ENCODE results near the gene CD33.
"Not testable (repeated sequence)": the region's sequence is repeated elsewhere in the genome, so short reads cannot be mapped to it uniquely, and the experiment has no call there.

The CD33 gene

DNA sequence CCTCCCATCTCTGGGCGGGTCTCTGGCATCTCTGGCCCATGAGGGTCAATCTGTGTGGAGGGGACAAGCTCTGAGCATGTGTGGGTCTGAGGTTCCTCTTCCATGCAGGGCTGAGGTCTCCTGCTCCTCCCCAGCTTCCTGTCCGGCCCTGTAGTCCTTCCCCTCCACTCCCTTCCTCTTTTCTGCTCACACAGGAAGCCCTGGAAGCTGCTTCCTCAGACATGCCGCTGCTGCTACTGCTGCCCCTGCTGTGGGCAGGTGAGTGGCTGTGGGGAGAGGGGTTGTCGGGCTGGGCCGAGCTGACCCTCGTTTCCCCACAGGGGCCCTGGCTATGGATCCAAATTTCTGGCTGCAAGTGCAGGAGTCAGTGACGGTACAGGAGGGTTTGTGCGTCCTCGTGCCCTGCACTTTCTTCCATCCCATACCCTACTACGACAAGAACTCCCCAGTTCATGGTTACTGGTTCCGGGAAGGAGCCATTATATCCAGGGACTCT lies at the start of gene CD33:
Gene CD33, plus strand, starts transcription at position 183 of the 496 bp plus-strand sequence. Its CDS starts 39 bp downstream, at position 222.
- not testable (repeated sequence) for H3K9me3 ChIP-seq (ENCODE audit: insufficient read depth, low read depth, low read length); H3F3A ChIP-seq (ENCODE audit: low read depth); H3K36me3 ChIP-seq (ENCODE audit: insufficient read depth, low read length); H3K79me2 ChIP-seq (ENCODE audit: insufficient read depth, low read length); H3K9me2 ChIP-seq (replicated peaks; ENCODE audit: low read depth, low read length); H3K9ac ChIP-seq (ENCODE audit: low read depth, low read length, poor library complexity, severe bottlenecking); H4K20me1 ChIP-seq (ENCODE audit: insufficient read depth, low read length, poor library complexity, severe bottlenecking); H3K4me3 ChIP-seq (ENCODE audit: low read length, poor library complexity, severe bottlenecking); H3K27me3 ChIP-seq (ENCODE audit: insufficient read depth, low read length, poor library complexity, severe bottlenecking)
- peaks cover 14% of the 10 kb centered on the region for H3K4me1 ChIP-seq (ENCODE audit: insufficient read depth, low read length, poor library complexity, severe bottlenecking)
- H3K4me2 ChIP-seq (ENCODE audit: low read depth, low read length, poor library complexity, severe bottlenecking), result peak within 1 kb of the TSS; percentile 15
- 0 out of 2 replicates have a peak within 1 kb of the TSS, but pooled peaks have one; percentile 33 for H2AFZ ChIP-seq (ENCODE audit: low read length)

DNA sequence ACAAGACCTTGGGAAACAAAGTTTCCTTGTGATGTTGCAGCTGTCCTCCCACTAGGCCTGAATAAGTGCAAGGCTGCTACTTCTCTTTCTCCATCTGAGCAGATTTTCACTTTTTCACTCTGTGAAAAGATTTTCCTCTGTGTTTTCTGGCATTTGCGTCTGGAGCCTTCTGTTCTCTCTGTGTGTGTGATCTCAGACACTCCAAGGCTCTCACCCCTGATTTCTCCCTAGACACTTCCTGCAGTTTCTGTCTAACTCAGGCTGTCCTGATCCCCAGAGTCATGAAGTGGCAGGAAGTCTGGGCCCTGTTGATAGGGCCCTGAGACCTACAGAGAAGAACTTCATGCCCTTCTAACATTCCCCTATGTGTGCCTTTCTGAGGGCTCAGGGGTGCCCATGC lies 45.6 kb upstream of the CD33 start:
- Histone ChIP-seq H3K4me1 (ENCODE audit: insufficient read depth, low read length, poor library complexity, severe bottlenecking) (no peaks in the 10 kb centered on the region), H3K9ac (ENCODE audit: low read depth, low read length, poor library complexity, severe bottlenecking) (no peak overlapping the region), H3K4me3 (ENCODE audit: low read length, poor library complexity, severe bottlenecking) (no peak overlapping the region), H2AFZ (ENCODE audit: low read length) (no peak overlapping the region), H3K36me3 (ENCODE audit: insufficient read depth, low read length) (no peaks in the 10 kb centered on the region), H3K9me3 (ENCODE audit: insufficient read depth, low read depth, low read length) (no peaks in the 10 kb centered on the region), H4K20me1 (ENCODE audit: insufficient read depth, low read length, poor library complexity, severe bottlenecking) (no peaks in the 10 kb centered on the region), H3K9me2 (replicated peaks; ENCODE audit: low read depth, low read length) (no peaks in the 10 kb centered on the region), H3K79me2 (ENCODE audit: insufficient read depth, low read length) (no peaks in the 10 kb centered on the region), H3F3A (ENCODE audit: low read depth) (no peaks in the 10 kb centered on the region), H3K4me2 (ENCODE audit: low read depth, low read length, poor library complexity, severe bottlenecking) (no peak overlapping the region), H3K27me3 (ENCODE audit: insufficient read depth, low read length, poor library complexity, severe bottlenecking) (no peaks in the 10 kb centered on the region)
- no peak for TF ChIP-seq EZH2phosphoT487 (IDR thresholded peaks at IDR 0.05; ENCODE audit: borderline replicate concordance)
- TF ChIP-seq, protein P1, sequence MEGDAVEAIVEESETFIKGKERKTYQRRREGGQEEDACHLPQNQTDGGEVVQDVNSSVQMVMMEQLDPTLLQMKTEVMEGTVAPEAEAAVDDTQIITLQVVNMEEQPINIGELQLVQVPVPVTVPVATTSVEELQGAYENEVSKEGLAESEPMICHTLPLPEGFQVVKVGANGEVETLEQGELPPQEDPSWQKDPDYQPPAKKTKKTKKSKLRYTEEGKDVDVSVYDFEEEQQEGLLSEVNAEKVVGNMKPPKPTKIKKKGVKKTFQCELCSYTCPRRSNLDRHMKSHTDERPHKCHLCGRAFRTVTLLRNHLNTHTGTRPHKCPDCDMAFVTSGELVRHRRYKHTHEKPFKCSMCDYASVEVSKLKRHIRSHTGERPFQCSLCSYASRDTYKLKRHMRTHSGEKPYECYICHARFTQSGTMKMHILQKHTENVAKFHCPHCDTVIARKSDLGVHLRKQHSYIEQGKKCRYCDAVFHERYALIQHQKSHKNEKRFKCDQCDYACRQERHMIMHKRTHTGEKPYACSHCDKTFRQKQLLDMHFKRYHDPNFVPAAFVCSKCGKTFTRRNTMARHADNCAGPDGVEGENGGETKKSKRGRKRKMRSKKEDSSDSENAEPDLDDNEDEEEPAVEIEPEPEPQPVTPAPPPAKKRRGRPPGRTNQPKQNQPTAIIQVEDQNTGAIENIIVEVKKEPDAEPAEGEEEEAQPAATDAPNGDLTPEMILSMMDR (conservative IDR thresholded peaks at IDR 0.05; ENCODE audit: low read length), result no peak

DNA sequence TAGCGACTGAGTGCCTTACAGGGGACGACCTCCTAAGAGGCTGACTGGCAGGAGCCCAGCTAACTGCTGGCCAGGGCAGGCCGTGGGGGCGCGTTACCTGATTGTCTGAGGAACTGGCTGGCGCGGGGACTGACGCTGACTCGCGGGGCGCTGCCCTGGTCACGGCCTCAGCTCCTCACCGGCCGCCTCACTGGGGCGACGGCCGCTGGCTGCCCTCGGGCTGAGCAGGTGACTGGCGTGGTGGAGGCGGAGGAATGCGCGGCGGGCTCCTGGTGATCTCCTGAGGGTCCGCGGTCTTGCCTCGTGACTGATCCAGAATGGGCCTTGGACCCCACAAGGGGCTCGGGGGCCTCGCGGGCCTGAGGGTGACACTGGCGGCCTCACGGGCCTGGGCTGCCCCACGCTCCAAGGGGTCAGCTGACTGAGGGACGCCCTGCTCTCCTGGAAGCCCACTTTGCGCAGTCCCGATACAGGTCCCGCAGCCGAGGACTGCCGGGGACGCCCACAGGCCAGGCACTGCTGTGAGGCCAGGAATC lies 43.4 kb upstream of the CD33 start:
- Histone ChIP-seq H4K20me1 (ENCODE audit: insufficient read depth, low read length, poor library complexity, severe bottlenecking) (no peaks in the 10 kb centered on the region), H3K36me3 (ENCODE audit: insufficient read depth, low read length) (no peaks in the 10 kb centered on the region), H3K4me3 (ENCODE audit: low read length, poor library complexity, severe bottlenecking) (no peak overlapping the region), H3K9me3 (ENCODE audit: insufficient read depth, low read depth, low read length) (no peaks in the 10 kb centered on the region), H3K4me1 (ENCODE audit: insufficient read depth, low read length, poor library complexity, severe bottlenecking) (no peaks in the 10 kb centered on the region), H3K9me2 (replicated peaks; ENCODE audit: low read depth, low read length) (no peaks in the 10 kb centered on the region), H3K79me2 (ENCODE audit: insufficient read depth, low read length) (no peaks in the 10 kb centered on the region), H3K27me3 (ENCODE audit: insufficient read depth, low read length, poor library complexity, severe bottlenecking) (no peaks in the 10 kb centered on the region), H3K4me2 (ENCODE audit: low read depth, low read length, poor library complexity, severe bottlenecking) (no peak overlapping the region), H3K9ac (ENCODE audit: low read depth, low read length, poor library complexity, severe bottlenecking) (no peak overlapping the region), H2AFZ (ENCODE audit: low read length) (no peak overlapping the region), H3F3A (ENCODE audit: low read depth) (no peaks in the 10 kb centered on the region)
- TF ChIP-seq, protein P1 (conservative IDR thresholded peaks at IDR 0.05; ENCODE audit: low read length), result no peak
- no peak for TF ChIP-seq EZH2phosphoT487 (IDR thresholded peaks at IDR 0.05; ENCODE audit: borderline replicate concordance)

DNA sequence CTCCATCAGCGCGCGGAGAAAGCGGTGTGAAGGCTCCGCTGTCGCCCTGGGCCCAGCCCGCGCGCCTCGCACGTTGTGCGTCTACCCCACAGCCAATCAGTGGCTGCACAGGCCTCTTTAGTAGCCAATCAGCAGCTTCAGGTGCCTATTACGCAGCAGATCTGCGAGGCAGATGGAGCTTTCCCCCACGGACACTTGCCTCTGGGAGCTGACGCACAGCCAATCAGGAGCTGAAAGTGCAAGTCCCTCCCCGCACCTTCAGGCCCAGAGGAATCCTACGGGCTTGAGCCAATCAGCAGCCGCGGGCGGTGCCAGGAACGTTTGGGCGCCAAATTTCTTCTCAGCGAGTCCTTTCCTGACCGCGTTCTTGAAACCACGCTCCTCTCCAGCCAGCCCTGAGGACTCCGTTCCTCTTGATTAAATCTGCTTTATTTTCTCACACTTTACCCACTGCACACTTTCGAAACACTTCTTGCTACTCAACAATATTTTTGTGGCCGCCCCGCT lies 42.9 kb upstream of the CD33 start:
- H3K4me1 ChIP-seq (ENCODE audit: insufficient read depth, low read length, poor library complexity, severe bottlenecking), result no peaks in the 10 kb centered on the region
- no peaks in the 10 kb centered on the region for H4K20me1 ChIP-seq (ENCODE audit: insufficient read depth, low read length, poor library complexity, severe bottlenecking)
- H3K9me3 ChIP-seq (ENCODE audit: insufficient read depth, low read depth, low read length), result no peaks in the 10 kb centered on the region
- no peaks in the 10 kb centered on the region for H3K79me2 ChIP-seq (ENCODE audit: insufficient read depth, low read length)
- no peak overlapping the region for H3K4me2 ChIP-seq (ENCODE audit: low read depth, low read length, poor library complexity, severe bottlenecking)
- no peak overlapping the region for H3K4me3 ChIP-seq (ENCODE audit: low read length, poor library complexity, severe bottlenecking)
- no peak overlapping the region for H3K9ac ChIP-seq (ENCODE audit: low read depth, low read length, poor library complexity, severe bottlenecking)
- H3K9me2 ChIP-seq (replicated peaks; ENCODE audit: low read depth, low read length), result no peaks in the 10 kb centered on the region
- H3K27me3 ChIP-seq (ENCODE audit: insufficient read depth, low read length, poor library complexity, severe bottlenecking), result no peaks in the 10 kb centered on the region
- H3K36me3 ChIP-seq (ENCODE audit: insufficient read depth, low read length), result no peaks in the 10 kb centered on the region
- no peak overlapping the region for H2AFZ ChIP-seq (ENCODE audit: low read length)
- TF ChIP-seq, protein P1 (conservative IDR thresholded peaks at IDR 0.05; ENCODE audit: low read length), result no peak
- no peak for TF ChIP-seq EZH2phosphoT487 (IDR thresholded peaks at IDR 0.05; ENCODE audit: borderline replicate concordance)
- no peaks in the 10 kb centered on the region for H3F3A ChIP-seq (ENCODE audit: low read depth)
